Calu3 (cell line): ENCODE results near the gene HYCC2. TPM values are rescaled to one million over a fixed set of nuclear protein-coding genes. Genes with fewer than 3 reads are reported as not detected.
"Not testable (repeated sequence)": the region's sequence is repeated elsewhere in the genome, so short reads cannot be mapped to it uniquely, and the experiment has no call there.

Source experiments
- BruUV-seq: library from RNA; stranded (reverse); fragments of 400-500 nt; replicated peaks from 2 replicates; lab custom pipeline; 2021; lab: Mats Ljungman, UMichigan
- CTCF ChIA-PET: fragments of 300-600 bp; sonication (Branson Sonifier 250); formaldehyde crosslinking; loops from one replicate; lab custom pipeline; 2022; ENCODE audit warnings: antibody characterized with exemption; lab: Charles Lee
- DNase-seq: peaks from one replicate; pipeline ENCODE4 v3.0.0; 2022
- H3K27ac Mint-ChIP-seq: one replicate; pipeline ENCODE4 v1.8.0; 2022; ENCODE audit warnings: mixed read lengths; ENCODE audit not compliant: unreplicated experiment
- H3K27me3 Mint-ChIP-seq: one replicate; pipeline ENCODE4 v1.8.0; 2022; ENCODE audit warnings: mixed read lengths; ENCODE audit not compliant: unreplicated experiment
- H3K36me3 Mint-ChIP-seq: one replicate; pipeline ENCODE4 v1.8.0; 2022; ENCODE audit warnings: mild to moderate bottlenecking, moderate library complexity, mixed read lengths; ENCODE audit not compliant: insufficient read depth, unreplicated experiment
- H3K4me1 Mint-ChIP-seq: one replicate; pipeline ENCODE4 v1.8.0; 2022; ENCODE audit warnings: mild to moderate bottlenecking, low read depth, mixed read lengths; ENCODE audit not compliant: unreplicated experiment
- H3K4me3 Mint-ChIP-seq: one replicate; pipeline ENCODE4 v1.8.0; 2022; ENCODE audit warnings: mild to moderate bottlenecking, low read depth, moderate library complexity, mixed read lengths; ENCODE audit not compliant: unreplicated experiment
- H3K9me3 Mint-ChIP-seq: one replicate; pipeline ENCODE4 v1.8.0; 2022; ENCODE audit warnings: low read depth, mixed read lengths; ENCODE audit not compliant: unreplicated experiment
- intact Hi-C: fragments of 100-400 bp; cut with micrococcal nuclease; formaldehyde crosslinking; loops from one replicate; pipeline ENCODE4 v1.10.0; 2022; ENCODE audit not compliant: unreplicated experiment
- total RNA-seq: library from RNA; stranded (reverse); gene quantifications from 2 replicates; pipeline ENCODE4 v1.2.3, GENCODE V29; 2022
- TF ChIP-seq, protein P1 (sequence below): fragments of 200-600 bp; IDR thresholded peaks from one replicate; pipeline ENCODE4 v1.8.0; 2022; ENCODE audit warnings: antibody characterized with exemption; ENCODE audit not compliant: unreplicated experiment

The HYCC2 gene
- total RNA-seq, 1 experiment from 2014 or later = 45.6 TPM

DNA sequence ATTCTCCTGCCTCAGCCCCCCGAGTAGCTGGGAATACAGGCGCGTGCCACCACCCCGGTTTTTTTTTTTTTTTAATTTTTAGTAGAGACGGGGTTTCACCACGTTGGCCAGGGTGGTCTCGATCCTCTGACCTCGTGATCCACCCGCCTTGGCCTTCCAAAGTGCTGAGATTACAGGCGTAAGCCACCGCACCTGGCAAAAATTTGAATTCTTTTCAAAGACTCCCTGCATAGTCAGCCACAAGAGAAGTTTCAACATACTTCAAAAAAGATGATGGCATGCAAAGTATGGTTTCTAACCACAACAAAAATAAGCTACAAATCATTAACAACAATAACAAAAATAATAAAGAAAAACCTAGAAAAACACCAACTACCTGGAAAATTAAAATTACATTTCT is 22.0 kb downstream of the HYCC2 start:
- intact Hi-C loops = no loop called here
- H3K4me3 Mint-ChIP-seq = no peak overlapping the region
- H3K36me3 Mint-ChIP-seq = peaks cover 12% of the 10 kb centered on the region
- H3K27ac Mint-ChIP-seq = no peak overlapping the region
- H3K27me3 Mint-ChIP-seq = no peaks in the 10 kb centered on the region
- BruUV-seq = no TSS peak
- no peak for DNase-seq
- TF ChIP-seq, protein P1, sequence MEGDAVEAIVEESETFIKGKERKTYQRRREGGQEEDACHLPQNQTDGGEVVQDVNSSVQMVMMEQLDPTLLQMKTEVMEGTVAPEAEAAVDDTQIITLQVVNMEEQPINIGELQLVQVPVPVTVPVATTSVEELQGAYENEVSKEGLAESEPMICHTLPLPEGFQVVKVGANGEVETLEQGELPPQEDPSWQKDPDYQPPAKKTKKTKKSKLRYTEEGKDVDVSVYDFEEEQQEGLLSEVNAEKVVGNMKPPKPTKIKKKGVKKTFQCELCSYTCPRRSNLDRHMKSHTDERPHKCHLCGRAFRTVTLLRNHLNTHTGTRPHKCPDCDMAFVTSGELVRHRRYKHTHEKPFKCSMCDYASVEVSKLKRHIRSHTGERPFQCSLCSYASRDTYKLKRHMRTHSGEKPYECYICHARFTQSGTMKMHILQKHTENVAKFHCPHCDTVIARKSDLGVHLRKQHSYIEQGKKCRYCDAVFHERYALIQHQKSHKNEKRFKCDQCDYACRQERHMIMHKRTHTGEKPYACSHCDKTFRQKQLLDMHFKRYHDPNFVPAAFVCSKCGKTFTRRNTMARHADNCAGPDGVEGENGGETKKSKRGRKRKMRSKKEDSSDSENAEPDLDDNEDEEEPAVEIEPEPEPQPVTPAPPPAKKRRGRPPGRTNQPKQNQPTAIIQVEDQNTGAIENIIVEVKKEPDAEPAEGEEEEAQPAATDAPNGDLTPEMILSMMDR = no peak
- CTCF ChIA-PET = no interaction called here
- peaks cover 3% of the 10 kb centered on the region for H3K9me3 Mint-ChIP-seq
- peaks cover 10% of the 10 kb centered on the region for H3K4me1 Mint-ChIP-seq

DNA sequence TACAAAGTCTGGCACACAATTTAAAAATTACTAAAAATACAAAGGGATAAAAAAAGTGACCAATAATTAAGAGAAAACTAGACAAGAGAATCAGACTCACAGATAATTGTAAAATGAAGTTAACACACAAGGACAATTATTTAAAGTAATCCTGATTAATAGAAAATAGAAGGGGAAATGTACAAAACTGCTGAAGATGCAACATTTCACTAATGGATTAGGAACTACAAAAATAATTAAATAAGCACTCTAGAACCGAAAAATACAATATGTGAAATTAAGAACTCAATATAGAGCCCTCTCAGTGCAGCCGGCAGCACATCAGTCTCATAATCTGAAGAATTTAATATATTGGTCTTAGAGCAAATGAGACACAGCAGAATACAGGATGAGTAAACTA is 24.6 kb downstream of the HYCC2 start:
- no peak for DNase-seq
- Mint-ChIP-seq H3K4me1 (peaks cover 10% of the 10 kb centered on the region), H3K36me3 (peaks cover 30% of the 10 kb centered on the region), H3K9me3 (peaks cover 3% of the 10 kb centered on the region), H3K27me3 (no peaks in the 10 kb centered on the region), H3K27ac (no peak overlapping the region), H3K4me3 (no peak overlapping the region)
- TF ChIP-seq, protein P1 = no peak
- intact Hi-C loops = no loop called here
- CTCF ChIA-PET = no interaction called here
- BruUV-seq = no TSS peak

DNA sequence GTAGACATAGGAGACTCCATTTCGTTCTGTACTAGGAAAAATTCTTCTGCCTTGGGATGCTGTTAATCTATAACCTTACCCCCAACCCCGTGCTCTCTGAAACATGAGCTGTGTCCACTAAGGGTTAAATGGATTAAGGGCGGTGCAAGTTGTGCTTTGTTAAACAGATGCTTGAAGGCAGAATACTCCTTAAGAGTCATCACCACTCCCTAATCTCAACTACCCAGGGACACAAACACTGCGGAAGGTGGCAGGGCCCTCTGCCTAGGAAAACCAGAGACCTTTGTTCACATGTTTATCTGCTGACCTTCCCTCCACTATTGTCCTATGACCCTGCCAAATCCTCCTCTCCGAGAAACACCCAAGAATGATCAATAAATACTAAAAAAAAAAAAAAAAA is 28.4 kb downstream of the HYCC2 start:
- H3K4me3 Mint-ChIP-seq, BruUV-seq, H3K9me3 Mint-ChIP-seq, CTCF ChIA-PET, H3K27me3 Mint-ChIP-seq, DNase-seq, intact Hi-C loops, H3K27ac Mint-ChIP-seq: not testable (repeated sequence)
- H3K4me1 Mint-ChIP-seq = peaks cover 20% of the 10 kb centered on the region
- H3K36me3 Mint-ChIP-seq = peaks cover 19% of the 10 kb centered on the region

DNA sequence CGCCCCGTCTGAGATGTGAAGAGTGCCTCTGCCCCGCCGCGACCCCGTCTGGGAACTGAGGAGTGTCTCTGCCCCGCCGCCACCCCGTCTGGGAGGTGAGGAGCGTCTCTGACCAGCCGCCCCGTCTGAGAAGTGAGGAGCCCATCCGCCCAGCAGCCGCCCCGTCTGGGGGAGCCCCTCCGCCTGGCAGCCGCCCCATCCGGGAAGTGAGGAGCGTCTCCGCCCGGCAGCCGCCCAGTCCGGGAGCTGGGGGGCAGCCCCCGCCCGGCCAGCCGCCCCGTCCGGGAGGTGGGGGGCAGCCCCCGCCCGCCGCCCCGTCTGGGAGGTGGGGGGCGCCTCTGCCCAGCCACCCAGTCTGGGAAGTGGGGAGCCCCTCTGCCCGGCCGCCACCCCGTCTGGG is 29.0 kb downstream of the HYCC2 start:
- H3K27me3 Mint-ChIP-seq, H3K4me3 Mint-ChIP-seq, intact Hi-C loops, H3K27ac Mint-ChIP-seq, CTCF ChIA-PET, BruUV-seq, DNase-seq, H3K9me3 Mint-ChIP-seq: not testable (repeated sequence)
- H3K36me3 Mint-ChIP-seq = peaks cover 19% of the 10 kb centered on the region
- H3K4me1 Mint-ChIP-seq = peaks cover 20% of the 10 kb centered on the region

DNA sequence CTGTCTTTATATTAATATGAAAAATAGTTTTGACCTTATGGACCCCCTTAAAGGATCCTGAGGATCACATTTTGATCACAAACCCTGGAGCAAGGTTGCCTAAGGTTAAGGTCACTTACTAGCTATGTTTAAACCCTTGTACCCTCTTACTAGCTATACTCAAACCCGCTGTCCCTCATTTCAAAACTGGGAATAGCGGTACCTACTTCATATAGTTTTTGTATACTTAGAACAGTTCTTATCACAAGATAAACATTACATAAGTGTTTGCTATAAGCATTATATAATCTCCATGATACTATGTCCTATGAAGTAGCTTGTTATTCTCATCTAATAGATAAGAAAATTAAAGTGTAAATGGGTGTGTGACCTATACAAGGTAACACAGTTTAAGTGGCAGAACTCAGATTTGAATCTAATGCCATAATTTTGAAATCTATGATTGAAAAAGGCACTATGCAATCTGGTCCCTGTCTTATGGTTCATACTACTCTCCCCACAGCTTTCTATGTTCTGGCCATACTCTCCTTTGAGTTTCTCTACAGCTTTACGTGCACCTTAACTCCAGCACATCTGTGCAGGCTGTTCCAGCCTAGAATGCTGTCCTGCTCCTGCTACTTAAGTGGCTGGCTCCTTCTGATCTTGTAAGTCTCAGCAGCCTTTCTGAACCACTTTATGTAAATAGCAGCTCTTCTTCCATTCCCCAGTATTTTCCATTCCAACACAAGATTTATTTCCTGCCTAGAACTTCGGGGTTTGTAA is 30.4 kb downstream of the HYCC2 start:
- no peak for DNase-seq
- Mint-ChIP-seq H3K36me3 (peaks cover 19% of the 10 kb centered on the region), H3K27me3 (no peaks in the 10 kb centered on the region), H3K9me3 (no peaks in the 10 kb centered on the region), H3K27ac (no peak overlapping the region), H3K4me1 (peaks cover 10% of the 10 kb centered on the region), H3K4me3 (no peak overlapping the region)
- BruUV-seq = no TSS peak
- TF ChIP-seq, protein P1 = no peak
- CTCF ChIA-PET = interaction anchor here (0.6 to 0.7 kb wide), 2 partner anchors 45 to 97 kb away, joined by 3 read pairs; no protein-coding TSS in a partner anchor
- intact Hi-C loops = no loop called here
